A549 treated with ZK216348 at 1 μM for 4 hours (cell line): ENCODE data around the gene TP53TG5. TPM values are rescaled to one million over a fixed set of nuclear protein-coding genes. Genes with fewer than 3 reads are reported as not detected.

Source experiments
- total RNA-seq: library from RNA; stranded (reverse); fragments of 200-300 nt; extraction: Qiagen RNA extraction; gene quantifications from 5 replicates; pipeline ENCODE4 v1.2.3, GENCODE V29; 2022; ENCODE audit warnings: low read depth

TP53TG5 gene
- not detected in 5 replicates for total RNA-seq

GRCh38 chr20:45378191-45378590, at the start of gene TP53TG5:
TP53TG5 (minus strand) TSS chr20:45378325; CDS start chr20:45378236, 89 bp downstream.

DNA sequence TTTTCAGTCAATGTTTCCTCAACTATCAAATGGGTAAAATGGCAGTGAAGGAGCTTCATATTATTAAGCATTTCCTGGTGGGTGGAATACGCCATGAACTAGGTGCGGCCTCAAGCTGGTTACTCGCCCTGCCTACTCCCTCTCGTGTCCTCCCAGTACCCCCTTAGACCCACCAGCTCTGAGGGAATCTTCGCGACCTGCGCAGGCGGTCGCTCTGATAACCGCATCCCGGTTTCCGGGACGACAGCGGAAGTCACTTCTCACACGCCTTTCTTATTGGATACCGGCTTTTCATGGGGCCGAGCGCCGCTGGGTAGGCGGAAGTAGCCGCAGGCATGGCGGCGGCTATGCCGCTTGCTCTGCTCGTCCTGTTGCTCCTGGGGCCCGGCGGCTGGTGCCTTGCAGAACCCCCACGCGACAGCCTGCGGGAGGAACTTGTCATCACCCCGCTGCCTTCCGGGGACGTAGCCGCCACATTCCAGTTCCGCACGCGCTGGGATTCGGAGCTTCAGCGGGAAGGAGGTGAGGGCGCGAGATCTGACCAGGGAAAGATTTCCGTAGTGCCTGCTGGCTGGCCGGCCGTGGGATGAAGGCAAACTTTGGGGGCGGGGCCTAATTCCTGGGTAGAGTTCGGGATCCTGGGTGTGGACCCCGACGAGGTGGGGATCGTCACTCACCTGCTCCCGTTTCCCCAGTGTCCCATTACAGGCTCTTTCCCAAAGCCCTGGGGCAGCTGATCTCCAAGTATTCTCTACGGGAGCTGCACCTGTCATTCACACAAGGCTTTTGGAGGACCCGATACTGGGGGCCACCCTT, 37.9 kb upstream of the TP53TG5 start, which contains the start of gene PIGT:
Gene PIGT (plus strand): TSS at position 320 of the 816 bp plus-strand sequence. CDS start 16 bp downstream, at position 336.

GRCh38 chr20:45407783-45408645, 29.9 kb upstream of the TP53TG5 start, which contains the start of gene DBNDD2:
DBNDD2 (plus strand) TSS chr20:45408289; CDS start chr20:45408468, 179 bp downstream.

DNA sequence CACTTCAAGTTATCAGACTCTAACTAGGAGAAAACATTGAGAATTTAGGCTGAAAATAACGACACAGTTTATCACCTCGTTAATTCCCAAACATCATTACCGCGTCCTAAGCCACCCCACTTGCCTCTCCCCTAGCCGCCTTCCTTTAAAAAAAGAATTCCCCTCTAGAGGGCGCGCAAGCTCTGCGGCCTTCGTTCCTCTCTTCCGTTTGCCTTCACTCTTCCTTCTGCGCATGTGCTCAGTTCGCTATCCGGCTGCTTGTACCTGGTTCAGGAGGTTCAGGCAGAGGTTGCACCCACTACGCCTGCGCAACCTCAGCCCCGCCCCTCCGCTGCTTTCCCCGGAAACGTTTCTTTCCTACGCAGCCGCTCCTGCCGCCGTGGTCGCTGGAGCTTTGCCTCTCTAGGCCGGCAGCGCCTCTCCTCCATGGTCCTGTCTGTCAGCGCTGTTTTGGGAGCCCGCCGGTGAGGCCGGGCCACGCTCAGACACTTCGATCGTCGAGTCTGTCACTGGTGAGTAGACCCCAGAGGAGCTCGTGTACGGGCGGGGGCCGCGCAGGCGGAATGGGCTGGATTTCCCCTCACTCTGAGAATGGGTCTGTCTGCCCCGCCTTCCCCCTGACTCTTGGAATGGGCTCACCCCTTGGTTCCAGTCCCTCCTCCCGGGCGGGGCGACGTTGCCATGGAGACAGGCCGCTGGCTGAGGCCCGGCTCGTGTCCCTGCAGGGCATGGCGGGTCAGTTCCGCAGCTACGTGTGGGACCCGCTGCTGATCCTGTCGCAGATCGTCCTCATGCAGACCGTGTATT, 15.1 kb downstream of the TP53TG5 start, which contains the start of gene SYS1:
Gene SYS1 (plus strand): TSS at position 353 of the 807 bp plus-strand sequence. CDS start 376 bp downstream, at position 729.

GRCh38 chr20:45347936-45348778, 30.0 kb downstream of the TP53TG5 start, which contains the start of gene SDC4:
SDC4 (minus strand) TSS chr20:45348424; CDS start chr20:45348384, 40 bp downstream.

Other genes starting within 250 kb of the TP53TG5 start
- 2.5 to 3.8 TPM (median 2.9 TPM) in 5 replicates for gene PI3, start 203.4 kb downstream of the TP53TG5 start, total RNA-seq
- not detected in 5 replicates for gene SEMG1, start 171.3 kb downstream of the TP53TG5 start, total RNA-seq
- not detected in 5 replicates for gene SEMG2, start 157.0 kb downstream of the TP53TG5 start, total RNA-seq
- gene SLPI, start 123.8 kb downstream of the TP53TG5 start, total RNA-seq: 8.3 to 13.8 TPM (median 9.4 TPM) in 5 replicates
- not detected in 5 replicates for gene RBPJL, start 71.5 kb downstream of the TP53TG5 start, total RNA-seq
- gene MATN4, start 70.0 kb downstream of the TP53TG5 start, total RNA-seq: 0.13 to 0.19 TPM in 2 of 5 replicates, not detected in the others
- gene SDC4, start 29.9 kb downstream of the TP53TG5 start, total RNA-seq: 103 to 119 TPM (median 118 TPM) in 5 replicates
- gene SYS1, start 15.2 kb downstream of the TP53TG5 start, total RNA-seq: 19.4 to 31.5 TPM (median 30.5 TPM) in 5 replicates
- gene DBNDD2, start 30.0 kb upstream of the TP53TG5 start, total RNA-seq: 25.4 to 28.8 TPM (median 27.3 TPM) in 5 replicates
- gene PIGT, start 37.8 kb upstream of the TP53TG5 start, total RNA-seq: 73.9 to 102 TPM (median 98.5 TPM) in 5 replicates
- gene WFDC2, start 91.4 kb upstream of the TP53TG5 start, total RNA-seq: not detected in 5 replicates
- not detected in 5 replicates for gene SPINT3, start 137.3 kb upstream of the TP53TG5 start, total RNA-seq
- not detected in 5 replicates for gene WFDC6, start 161.2 kb upstream of the TP53TG5 start, total RNA-seq
- gene EPPIN, start 169.1 kb upstream of the TP53TG5 start, total RNA-seq: not detected in 5 replicates
- not detected in 5 replicates for gene WFDC8, start 201.0 kb upstream of the TP53TG5 start, total RNA-seq